NCI-H526 treated with DMSO at 0.1 percent for 48 hours (cell line): ENCODE measurements around the gene PDE6A.

Experiments used
- DNase-seq: peaks from one replicate; lab custom pipeline; 2025; lab: John Stamatoyannopoulos, UW

The PDE6A gene

GRCh38 chr5:149836451-149837139 is 108.0 kb downstream of the PDE6A start:
- DNase-seq = no peak

- peak; percentile 32 for DNase-seq
These were observed 110.2 kb downstream of the PDE6A start for GRCh38 chr5:149834246-149834855.

DNA sequence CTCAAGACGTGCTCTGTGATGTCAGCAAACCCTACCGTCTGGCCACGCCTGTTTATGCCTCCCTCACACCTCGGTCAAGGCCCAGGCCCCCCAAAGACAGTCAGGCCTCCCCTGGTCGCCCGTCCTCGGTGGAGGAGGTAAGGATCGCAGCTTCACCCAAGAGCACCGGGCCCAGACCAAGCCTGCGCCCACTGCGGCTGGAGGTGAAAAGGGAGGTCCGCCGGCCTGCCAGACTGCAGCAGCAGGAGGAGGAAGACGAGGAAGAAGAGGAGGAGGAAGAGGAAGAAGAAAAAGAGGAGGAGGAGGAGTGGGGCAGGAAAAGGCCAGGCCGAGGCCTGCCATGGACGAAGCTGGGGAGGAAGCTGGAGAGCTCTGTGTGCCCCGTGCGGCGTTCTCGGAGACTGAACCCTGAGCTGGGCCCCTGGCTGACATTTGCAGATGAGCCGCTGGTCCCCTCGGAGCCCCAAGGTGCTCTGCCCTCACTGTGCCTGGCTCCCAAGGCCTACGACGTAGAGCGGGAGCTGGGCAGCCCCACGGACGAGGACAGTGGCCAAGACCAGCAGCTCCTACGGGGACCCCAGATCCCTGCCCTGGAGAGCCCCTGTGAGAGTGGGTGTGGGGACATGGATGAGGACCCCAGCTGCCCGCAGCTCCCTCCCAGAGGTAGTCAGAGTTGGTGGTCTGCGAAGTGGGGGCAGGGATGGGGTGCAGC is 111.3 kb downstream of the PDE6A start:
- no peak for DNase-seq

GRCh38 chr5:149832636-149833035 is 112.0 kb downstream of the PDE6A start:
- no peak for DNase-seq

DNA sequence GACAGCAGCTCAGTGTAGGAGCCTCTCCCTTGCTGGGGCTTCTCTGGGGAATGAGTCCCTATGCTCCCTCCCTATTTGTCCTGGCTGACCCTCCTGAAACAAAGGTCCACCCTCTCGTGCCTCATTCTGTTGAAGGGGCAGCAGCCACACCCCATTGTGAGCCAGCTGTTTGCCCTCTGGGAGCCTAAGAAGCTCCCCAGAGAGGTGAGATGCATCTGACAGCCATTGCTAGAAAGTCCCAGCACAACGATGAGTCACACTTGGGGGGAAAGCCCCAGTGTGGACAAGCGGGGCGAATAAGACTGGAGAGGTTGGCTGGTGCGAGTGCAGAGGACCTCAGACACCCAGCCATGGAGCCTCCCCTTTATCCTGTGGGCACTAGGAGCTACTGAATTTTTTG is 113.1 kb downstream of the PDE6A start:
- DNase-seq = no peak

DNA sequence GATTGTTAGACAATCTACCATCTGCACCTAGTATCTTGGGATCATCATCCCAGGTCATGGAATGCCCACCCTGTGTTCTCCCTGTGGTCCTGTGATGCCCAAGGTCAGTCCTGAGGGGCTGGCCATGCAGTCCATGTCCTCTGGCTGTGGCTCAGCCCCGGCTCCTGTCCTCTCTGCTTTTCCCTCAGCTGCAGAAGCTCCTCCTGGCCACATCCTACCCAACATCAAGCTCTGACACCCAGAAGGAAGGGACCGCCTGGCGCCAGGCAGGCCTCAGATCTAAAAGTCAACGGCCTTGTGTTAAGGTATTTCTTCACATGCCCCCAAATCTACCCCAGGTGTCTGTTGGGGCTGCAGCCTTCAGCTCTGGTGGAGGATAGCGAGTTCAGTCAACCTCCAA is 114.0 kb downstream of the PDE6A start:
- DNase-seq = no peak

GRCh38 chr5:149829954-149830353 is 114.6 kb downstream of the PDE6A start:
- no peak for DNase-seq

- peak; percentile 57 for DNase-seq
These were observed 116.2 kb downstream of the PDE6A start for GRCh38 chr5:149828161-149829011.

DNA sequence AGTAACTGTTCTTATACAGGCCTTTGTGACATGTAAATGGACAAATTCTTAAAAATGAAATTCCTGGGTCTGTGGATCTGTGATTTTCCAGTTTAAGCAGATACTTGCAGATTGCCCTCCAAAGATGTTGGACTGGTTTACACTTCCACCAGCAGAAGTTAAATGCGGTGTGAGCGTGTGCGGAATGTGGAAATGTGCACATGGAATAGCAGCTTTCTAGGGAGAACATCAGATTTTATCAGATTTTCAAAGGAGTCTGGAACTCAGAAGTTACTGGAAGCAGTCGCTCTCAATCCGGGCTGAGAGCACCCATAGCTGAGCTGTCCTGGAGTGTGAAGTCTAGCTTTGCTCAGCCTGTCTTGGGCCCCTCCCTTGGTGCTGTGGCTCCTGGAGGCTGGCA is 117.0 kb downstream of the PDE6A start:
- no peak for DNase-seq

GRCh38 chr5:149827086-149827485 is 117.5 kb downstream of the PDE6A start:
- no peak for DNase-seq

DNA sequence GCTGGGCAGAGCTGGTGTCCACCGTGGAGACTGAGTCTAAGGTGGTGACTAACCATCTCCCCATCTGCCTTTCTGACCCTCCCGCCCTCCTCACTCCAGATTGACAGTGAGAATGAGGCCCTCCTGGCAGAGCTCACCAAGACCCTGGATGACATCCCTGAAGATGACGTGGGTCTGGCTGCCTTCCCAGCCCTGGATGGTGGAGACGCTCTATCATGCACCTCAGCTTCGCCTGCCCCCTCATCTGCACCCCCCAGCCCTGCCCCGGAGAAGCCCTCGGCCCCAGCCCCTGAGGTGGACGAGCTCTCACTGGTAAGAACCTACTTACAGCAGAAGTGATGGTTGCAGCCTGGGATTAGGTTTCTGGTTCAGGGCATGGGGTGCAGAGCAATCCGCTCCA is 118.0 kb downstream of the PDE6A start:
- DNase-seq = no peak

DNA sequence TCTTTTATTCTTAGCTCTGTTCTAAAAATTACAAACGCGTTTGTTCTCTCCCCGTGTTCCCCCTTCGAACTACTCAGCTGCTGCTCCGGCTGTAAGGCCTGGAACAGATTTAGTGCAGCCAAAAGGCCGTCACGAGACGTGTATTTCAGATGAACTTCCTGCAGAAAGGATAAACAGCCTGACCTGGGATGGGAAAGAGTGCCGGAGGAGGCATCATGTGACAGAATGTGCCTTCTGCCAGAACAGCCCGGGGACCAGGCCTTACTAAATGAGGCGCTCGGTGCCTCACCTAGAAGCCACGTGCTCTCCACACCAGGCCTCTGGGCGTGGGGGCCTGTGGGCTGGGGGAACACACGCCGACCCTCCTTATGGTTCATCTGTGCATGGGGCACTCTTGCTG is 119.7 kb downstream of the PDE6A start:
- no peak for DNase-seq

GRCh38 chr5:149824120-149824519 is 120.5 kb downstream of the PDE6A start:
- DNase-seq = no peak

DNA sequence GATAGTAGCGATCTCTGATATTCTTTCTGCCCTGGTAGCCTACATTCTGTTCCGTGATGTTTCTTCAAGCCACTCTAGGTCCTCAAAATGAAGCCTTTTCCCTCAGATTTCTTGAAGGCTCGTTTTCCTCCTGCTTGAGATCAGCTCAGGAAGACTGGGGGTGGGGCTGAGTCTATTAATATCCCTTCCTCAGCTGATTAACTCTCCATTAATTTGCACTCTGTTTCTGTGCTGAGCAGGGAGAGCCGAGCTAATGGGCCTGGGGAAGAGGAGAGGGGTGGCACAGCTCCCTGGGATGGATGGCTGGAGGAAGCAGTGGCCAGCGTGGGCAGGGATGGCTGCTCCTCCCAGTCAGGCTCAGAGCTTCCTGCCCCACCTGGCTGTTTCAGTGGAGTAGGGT is 121.2 kb downstream of the PDE6A start:
- DNase-seq = no peak

DNA sequence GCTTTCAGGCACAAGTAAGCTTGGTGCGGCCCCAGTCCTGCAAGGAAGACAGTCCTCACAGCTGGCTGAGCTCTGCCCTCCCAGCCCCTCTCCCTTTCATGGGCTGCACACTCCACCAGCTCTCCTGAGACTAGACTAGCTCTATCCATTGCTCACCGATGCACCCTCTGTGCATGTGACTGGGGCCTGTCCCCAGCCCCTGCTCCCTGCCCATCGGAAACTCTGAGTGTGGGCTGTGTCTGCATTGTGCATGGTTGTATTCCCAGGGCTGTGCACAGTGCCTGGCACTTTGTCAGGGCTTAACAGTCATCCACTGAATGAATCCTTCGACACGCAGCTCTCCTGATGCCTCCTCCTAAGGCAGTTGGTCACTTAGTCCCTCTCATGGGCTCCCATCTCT is 122.3 kb downstream of the PDE6A start:
- no peak for DNase-seq

DNA sequence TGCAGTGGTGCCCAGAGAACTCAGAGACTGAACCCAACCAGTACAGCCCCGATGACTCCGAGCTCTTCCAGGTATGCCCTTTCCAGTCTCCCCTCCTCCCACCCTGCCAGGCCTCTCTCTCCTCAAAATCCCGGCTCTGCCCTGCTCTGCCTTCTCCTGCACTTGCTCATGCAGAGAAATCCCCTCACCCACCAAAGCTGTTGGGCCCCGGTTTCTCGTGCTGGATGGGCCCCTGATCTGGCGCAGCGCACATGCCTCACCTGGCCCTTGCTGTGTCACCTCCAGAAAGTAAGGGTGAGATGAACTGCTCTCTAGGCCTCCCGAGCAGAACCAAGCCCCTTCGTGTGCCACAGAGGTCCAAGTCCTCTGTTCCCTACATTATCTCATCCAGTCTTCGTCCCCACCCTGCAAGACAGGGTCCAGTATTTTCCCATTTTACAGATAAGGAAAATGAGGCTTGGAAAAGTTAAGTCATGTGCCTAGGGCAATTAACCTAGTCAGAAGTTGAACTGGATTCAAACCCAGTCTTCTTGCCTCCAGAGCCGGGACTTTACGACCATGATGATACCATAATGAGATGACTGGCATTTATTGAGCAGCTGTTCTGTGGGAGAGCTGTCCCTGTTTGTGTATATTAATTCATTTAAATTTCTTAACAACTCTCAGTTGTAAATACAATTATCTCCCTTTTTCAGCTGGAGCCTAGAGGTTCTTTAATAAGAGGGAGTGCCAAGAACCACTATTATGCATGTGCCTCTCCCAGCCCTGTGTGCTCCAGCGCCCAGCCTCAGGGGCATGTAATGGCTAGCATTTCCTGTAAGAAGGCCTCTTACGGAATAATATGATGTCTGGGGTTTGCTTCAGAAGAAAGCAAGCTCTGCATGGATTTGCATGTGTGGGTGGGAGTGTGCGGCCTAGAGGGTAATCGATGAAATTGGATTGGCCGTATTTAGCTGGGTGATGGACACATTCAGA is 123.8 kb downstream of the PDE6A start:
- no peak for DNase-seq

DNA sequence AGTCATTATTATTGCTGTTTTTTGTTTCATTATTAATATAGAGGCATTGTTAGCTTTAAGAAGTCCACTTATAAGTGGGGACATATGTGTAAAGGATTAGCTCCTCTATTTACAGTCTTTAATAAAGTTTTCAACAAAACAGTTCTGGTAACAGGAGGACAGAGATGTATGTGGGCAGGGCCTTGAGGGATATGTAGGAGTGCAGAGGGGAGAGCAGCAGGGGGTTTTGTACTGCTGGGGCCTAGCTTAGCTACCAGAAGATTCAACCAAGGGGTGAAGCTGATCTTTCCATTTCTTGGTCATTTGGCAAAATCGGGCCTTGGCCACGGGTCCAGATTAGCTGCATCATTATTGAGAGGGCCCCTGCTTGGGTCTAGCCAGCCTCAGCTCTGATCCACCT is 124.6 kb downstream of the PDE6A start:
- no peak for DNase-seq

DNA sequence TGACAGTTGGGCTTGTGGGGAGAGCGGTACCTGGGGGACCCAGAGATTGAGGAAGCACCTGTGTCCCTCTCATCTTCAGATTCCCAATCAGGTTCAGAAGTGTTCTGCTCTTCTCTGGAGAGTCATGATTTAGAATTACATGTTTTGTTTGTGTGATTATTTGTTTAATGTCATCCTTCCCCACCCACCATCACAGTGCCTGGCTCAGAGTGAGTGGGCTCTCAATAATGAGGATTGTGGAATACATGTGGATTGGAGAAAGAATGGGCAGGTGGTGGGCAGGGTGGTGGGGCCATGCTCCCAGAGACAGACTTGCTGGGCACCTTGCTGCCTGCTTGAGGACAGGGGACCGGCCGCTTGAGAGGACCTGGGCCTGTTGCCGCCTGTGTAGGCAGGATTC is 126.5 kb downstream of the PDE6A start:
- DNase-seq = no peak

DNA sequence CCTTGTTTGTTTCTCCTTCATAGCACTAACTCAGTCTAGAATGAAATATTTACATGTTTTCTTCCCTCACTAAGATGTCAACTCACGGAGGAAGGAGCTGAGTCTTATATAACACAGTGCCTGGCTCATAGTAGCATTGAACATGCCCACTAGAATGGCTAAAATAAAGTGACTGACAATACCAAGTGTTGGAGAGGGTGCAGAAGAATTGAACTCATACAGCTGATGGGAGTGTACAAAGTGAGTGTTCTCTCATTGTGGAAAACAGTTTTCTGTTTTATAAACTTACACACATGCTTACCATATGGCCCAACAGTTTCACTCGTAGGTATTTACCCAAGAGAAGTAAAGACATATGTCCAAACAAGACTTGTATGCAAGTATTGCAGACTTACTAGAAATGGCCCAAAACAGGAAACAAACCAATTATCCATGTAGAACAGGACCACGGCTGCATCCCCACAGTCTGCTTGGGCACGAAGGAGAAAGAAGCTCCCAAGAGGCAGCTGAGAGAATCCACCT is 127.0 kb downstream of the PDE6A start:
- no peak for DNase-seq

- no peak for DNase-seq
These were observed 127.9 kb downstream of the PDE6A start for GRCh38 chr5:149816661-149817060.

DNA sequence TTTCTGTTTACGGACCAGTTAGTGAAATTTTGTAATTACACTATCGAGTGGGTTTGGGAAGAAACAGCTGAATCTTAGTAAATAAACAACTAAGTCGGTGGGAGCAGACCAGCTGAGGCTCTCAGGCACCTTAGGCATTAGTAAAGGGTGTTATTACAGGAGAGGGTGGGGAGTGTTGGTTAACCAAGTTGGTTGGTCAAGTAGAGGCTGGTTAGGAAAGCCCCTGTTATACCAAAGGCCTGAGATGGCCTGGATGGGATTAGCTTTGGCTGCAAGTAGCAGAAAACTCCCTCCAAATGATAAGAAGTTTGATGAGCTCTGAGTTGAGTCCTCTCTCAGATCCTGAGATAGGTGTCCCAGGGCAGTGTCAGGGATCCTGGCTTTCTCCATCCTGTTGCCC is 133.1 kb downstream of the PDE6A start:
- no peak for DNase-seq
